C4-2B (cell line): ENCODE measurements around the gene EIF4EBP3.

Experiments used
- CTCF ChIP-seq: fragments of 450-650 bp; conservative IDR thresholded peaks from 2 replicates; pipeline ENCODE4 v1.5.1; 2017; ENCODE audit warnings: mild to moderate bottlenecking
- ZFX ChIP-seq: fragments of 450-650 bp; IDR thresholded peaks from 2 replicates; pipeline ENCODE4 v1.6.1; 2017

GRCh38 chr5:140575309-140575708 lies 27.8 kb downstream of the EIF4EBP3 start:
- TF ChIP-seq CTCF (no peak; the same call in 1 of the 2 replicates), ZFX (no peak)
